LHCN-M2 (cell line): ENCODE results near the gene MAGEF1. TPM values are rescaled to one million over a fixed set of nuclear protein-coding genes. Genes with fewer than 3 reads are reported as not detected.

ENCODE experiments used
- DNase-seq: peaks from one replicate; pipeline ENCODE4 v3.0.0-alpha.2; 2012; ENCODE audit warnings: low read depth
- total RNA-seq: library from RNA; depleted of rRNA; stranded (reverse); fragments of >200 nt; gene quantifications from 2 replicates; pipeline ENCODE4 v1.2.3, GENCODE V29; 2014

The MAGEF1 gene
- total RNA-seq, 1 experiment from 2014 or later, result 53.7 TPM

GRCh38 chr3:184725176-184725719 lies 13.4 kb upstream of the MAGEF1 start:
- DNase-seq, result no peak

DNA sequence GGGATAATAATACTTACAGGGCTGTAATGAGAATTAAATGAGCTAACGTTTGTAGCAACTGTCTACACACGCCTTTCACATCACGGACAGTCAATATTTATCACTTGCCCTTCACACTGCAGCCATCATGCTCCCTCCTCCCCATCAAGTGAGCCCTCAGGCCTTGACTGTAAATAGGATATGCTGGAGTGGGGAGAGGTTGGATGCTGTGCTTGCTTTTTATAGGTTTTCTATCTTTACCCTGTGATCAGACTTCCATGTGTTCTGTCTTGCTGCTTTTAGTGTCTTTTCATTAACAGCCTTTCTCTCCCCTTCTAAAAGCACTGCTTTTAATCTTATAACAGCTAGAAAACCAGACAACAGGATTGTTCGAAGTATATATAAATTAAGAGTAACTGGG lies 12.8 kb upstream of the MAGEF1 start:
- DNase-seq, result no peak

DNA sequence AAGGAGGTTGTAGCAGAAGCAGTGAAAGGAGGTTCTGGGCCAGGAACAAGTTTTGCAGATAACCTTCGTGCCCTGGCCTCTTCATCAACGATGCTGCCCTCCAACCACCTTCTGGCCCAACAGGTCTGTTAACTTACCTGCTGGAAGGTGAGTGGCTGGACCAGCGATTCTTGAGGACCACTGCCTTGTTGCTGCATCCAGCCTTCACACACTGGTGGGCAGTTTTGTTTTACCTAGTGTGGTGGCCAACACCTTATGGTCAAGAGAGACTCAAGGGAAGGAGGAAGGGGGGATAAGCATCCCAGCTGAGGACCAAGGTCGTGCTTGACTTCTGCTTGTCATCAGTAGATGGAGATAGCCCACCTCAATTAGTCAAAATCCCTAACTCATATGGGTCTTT lies 7.8 kb upstream of the MAGEF1 start:
- no peak for DNase-seq

DNA sequence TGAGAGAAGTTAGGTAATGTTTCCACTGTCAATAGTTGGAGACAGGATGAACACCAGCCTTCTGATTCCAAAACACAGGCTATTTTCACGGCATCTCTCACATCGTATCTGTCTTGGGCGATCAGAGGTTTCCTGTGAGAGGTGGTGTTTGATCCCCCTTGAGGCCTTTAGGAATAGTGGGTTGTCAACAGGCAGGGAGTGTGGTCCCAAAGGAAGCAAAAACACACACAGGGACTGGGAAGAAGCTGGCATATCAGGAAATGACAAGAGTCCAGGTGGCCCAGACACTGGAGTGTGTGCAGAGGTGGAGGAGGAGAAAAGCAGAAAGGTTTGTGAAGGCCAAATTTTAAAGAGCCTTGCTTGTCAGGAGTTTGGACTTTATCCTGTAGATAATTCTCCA lies 6.6 kb upstream of the MAGEF1 start:
- no peak for DNase-seq

- no peak for DNase-seq
Observed at GRCh38 chr3:184717399-184717983, 5.6 kb upstream of the MAGEF1 start.

GRCh38 chr3:184716622-184717398 lies 4.9 kb upstream of the MAGEF1 start:
- DNase-seq, result peak; percentile 42

GRCh38 chr3:184715943-184716621 lies 4.2 kb upstream of the MAGEF1 start:
- DNase-seq, result no peak

- no peak for DNase-seq
Observed at GRCh38 chr3:184713521-184713920, 1.7 kb upstream of the MAGEF1 start.

- DNase-seq, result no peak
Observed at GRCh38 chr3:184713040-184713355, 1.1 kb upstream of the MAGEF1 start.

GRCh38 chr3:184712248-184713039 lies 580 bp upstream of the MAGEF1 start:
- no peak for DNase-seq

DNA sequence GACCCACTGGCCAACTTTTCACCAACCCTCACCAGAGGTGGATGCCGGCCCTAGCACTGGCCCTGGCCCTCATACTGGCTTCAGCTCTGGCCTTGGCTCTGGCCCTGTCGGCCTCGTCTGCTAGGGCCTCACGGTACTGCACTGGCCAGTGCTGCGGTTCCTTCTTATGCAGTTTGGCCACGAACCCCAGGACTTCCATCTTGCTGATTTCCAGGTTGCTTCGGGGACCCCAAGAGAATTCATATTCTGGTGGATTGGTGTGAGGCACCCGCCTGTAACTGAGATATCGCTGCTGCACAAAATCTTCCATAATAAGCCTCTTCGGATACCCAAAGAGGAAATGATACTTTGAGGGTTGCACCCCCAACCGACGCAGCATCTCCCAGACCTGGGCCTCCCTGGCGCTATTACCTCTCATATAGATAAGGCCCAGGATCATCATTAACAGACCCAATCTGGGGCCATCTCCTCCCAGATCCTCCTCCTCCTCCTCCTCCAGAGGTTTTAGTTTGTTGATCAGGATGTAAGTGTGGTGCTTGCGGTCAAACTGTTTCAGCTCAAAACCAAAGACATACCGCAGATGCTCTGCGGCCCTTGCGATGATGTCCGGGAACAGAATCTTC lies 883 bp downstream of the MAGEF1 start:
- DNase-seq, result peak; percentile 21

- DNase-seq, result no peak
Observed at GRCh38 chr3:184703657-184704056, 8.2 kb downstream of the MAGEF1 start.

DNA sequence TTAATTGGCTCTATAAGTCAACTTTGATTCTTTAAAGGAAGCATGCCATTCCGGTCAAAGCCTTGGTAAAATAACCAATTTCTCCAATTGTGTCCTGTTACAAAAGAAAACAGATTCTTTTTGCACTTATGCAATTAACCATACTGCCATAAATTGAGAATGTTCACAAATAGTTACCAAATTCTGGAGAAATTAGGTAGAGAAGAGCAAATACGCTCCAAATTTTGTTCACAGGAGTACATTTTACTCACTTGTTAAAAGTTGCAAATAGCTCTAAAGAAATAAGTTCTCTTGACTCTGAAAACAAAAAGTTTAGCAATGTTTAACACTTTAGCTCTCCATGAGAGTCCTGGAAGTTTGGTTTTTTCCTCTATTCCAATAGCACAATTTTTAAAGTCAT lies 11.1 kb downstream of the MAGEF1 start:
- no peak for DNase-seq

- DNase-seq, result no peak
Observed at GRCh38 chr3:184697845-184698244, 14.0 kb downstream of the MAGEF1 start.

- DNase-seq, result no peak
Observed at GRCh38 chr3:184696697-184697096, 15.2 kb downstream of the MAGEF1 start.

- DNase-seq, result no peak
Observed at GRCh38 chr3:184694716-184695115, 17.1 kb downstream of the MAGEF1 start.

DNA sequence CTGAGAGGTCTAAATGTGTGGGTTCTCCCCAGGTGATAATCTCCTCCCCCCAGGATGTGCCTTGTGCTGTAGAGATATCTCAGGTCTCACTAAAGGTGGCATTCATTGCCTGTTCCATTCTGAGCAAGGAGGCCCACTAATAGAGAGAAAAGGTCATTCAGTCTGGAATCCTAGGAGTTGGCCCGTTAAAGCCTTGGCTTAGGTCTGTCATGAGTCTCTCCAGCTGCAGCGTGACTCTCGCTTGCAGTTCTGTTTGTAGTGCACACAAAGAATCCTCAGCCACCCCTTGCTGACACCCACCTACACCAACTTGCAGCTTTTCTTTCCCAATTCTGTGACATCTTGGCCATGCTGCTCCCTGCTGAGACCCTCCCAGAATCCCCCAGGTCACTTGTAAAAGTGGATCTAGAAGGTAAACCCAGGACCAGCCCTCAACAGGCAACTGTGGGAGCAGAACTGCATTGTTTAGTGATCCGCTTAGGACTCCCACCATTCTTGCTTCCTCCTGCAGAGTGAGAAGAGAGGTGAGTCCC lies 17.7 kb downstream of the MAGEF1 start:
- DNase-seq, result no peak

DNA sequence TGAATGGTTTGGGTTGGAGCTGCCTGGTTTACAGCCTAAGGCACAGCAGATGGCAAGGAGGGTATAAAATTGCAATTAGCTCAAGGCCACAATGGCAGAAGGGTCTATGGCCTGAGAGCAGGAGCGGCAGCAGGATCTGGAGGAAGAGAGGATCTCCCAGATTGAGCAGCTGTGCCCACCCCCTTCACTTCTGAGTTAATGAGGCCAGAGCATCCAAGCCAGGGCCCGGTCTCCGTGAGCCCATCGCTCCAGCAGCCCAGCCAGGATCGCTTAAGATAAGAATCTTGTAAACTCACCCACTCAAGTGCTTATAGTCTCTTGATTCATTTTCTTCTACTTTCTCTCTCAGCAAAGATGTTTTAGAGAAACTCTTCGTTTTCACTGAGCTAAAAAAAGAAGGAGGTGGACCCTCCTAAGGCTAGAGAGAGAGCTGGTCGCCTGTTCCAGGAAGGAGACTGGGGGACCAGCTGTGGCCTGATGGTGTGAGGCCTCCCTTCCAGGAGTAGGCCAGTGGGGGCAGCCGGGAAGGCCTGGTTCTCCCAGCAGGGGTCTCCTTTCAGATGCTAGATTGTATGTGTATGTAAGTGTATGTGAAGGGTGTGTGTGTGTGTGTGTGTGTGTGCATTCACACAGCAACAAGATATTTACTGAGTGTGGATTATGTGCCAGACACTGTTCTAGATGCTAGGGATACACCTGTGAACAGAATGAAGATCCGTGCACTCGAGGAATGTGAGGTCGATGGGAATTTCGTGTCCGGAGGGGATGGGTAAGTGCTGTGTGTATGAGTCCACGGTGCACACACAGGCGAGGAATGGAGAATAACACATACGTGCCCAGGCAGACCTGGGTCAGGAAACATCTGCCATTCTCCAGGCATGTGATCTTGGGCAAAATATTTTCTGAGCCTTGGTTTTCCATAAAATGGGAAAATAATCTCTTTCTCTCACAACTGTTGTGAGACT lies 18.6 kb downstream of the MAGEF1 start:
- no peak for DNase-seq

DNA sequence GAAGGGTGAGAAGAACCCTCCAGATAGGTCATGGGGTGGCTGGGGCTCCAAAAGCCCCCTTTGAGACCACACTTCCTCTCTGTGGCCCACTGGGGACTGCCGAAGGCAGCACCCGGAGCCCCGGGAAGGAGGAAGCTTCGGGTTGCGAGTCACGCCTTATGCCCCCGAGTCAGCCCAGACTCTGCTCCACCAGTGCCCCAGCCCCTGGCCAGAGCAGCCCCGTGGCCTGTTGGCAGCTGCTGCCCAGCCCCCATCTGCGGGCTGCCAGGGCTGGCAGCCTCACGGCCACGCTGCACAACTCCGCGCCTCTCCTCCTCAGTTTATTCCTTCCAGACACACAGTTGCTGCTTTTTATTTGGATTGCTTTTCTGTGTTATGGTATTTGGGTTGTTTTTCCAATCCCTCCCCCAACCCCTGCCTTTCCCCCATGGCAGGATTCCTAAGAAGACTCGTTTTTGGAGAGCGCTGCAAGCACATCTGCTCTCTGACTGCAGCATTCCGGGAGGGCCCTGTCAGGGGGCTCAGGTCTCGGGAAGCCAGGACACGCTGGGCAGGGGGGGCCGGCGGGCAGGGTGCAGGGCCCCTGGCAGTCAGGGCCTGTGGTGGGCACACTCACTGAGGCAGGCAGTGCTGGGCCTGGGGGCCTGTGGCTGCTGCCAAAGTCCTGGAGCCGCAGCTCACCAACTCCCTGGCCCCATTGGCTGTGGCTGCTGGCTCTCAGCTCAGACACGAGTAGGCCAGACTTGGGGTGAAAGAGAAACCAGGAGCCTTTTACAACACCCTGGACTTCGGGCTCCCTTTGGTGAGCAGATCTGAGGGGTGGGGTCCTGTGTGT lies 20.2 kb downstream of the MAGEF1 start:
- peak; percentile 18 for DNase-seq
